ENCODE results near the gene DOCK11. TPM values are rescaled to one million over a fixed set of nuclear protein-coding genes. Genes with fewer than 3 reads are reported as not detected.
A peak's percentile ranks its signal among the peaks of the same experiment; 100 is the strongest.

DOCK11 gene
- 10 to 100 TPM in 2 of 4 donors, 1 to 10 TPM in 2; 6.4 to 16.4 (median 9.8) TPM for total RNA-seq

- WGBS, 2 donors (ENCODE audit: low coverage in 1 of 2), result 58% methylated on average over 61 of the region's 64 CpGs; no CpG with 5 or more reads in 1 of the 2 donors
- peak; percentile 62 to 81 (median 66) for TF ChIP-seq POLR2AphosphoS5 (IDR thresholded peaks at IDR 0.05)
- no peak for TF ChIP-seq CTCF (IDR thresholded peaks at IDR 0.05)
- no peak for TF ChIP-seq EP300 (IDR thresholded peaks at IDR 0.05; ENCODE audit: low read depth)
- TF ChIP-seq POLR2A (IDR thresholded peaks at IDR 0.05), result peak; percentile 52
- no peaks in the 10 kb centered on the region for H3K27me3 ChIP-seq
- peak; percentile 75 for DNase-seq
- in situ Hi-C loops (cut with MboI; ENCODE audit: low pct_ligation_motif_present in 1 of 4, low pct_unique_long_range_greater_than_20kb in 1 of 4, low sequenced_read_pairs in 3 of 4), result no loop called here
- H3K4me1 ChIP-seq, result no peaks in the 10 kb centered on the region
- H3K4me3 ChIP-seq, result peak within 1 kb of the TSS; percentile 60 to 74 (median 62)
- H3K36me3 ChIP-seq, result no peaks in the 10 kb centered on the region
- intact Hi-C loops (cut with DNase I; ENCODE audit: low total_unique reads), result no loop called here
- peak within 1 kb of the TSS; percentile 75 to 92 (median 84) for H3K27ac ChIP-seq
- no peaks in the 10 kb centered on the region for H3K9me3 ChIP-seq
These were observed at the start of gene DOCK11 for GRCh38 chrX:118495061-118495921. Gene DOCK11, plus strand, starts transcription at chrX:118495815. Its CDS starts 157 bp downstream, at chrX:118495972.

GRCh38 chrX:118448273-118448783 is 47.3 kb upstream of the DOCK11 start:
- H3K9me3 ChIP-seq, result no peaks in the 10 kb centered on the region
- intact Hi-C loops (cut with DNase I; ENCODE audit: low total_unique reads) (no loop called here), in situ Hi-C loops (cut with MboI; ENCODE audit: low pct_ligation_motif_present in 1 of 4, low pct_unique_long_range_greater_than_20kb in 1 of 4, low sequenced_read_pairs in 3 of 4) (no loop called here)
- TF ChIP-seq EP300 (IDR thresholded peaks at IDR 0.05; ENCODE audit: low read depth), result no peak
- no peak for TF ChIP-seq POLR2AphosphoS5 (IDR thresholded peaks at IDR 0.05)
- TF ChIP-seq CTCF (IDR thresholded peaks at IDR 0.05), result no peak
- no peak for TF ChIP-seq POLR2A (IDR thresholded peaks at IDR 0.05)
- no peaks in the 10 kb centered on the region for H3K4me1 ChIP-seq
- no peak overlapping the region for H3K4me3 ChIP-seq
- no peaks in the 10 kb centered on the region for H3K27me3 ChIP-seq
- H3K36me3 ChIP-seq, result no peaks in the 10 kb centered on the region
- WGBS, 2 donors (ENCODE audit: low coverage in 1 of 2), result 64% methylated on average over 3 of the region's 3 CpGs; no CpG with 5 or more reads in 1 of the 2 donors
- no peak overlapping the region for H3K27ac ChIP-seq
- no peak for DNase-seq

- WGBS, 2 donors (ENCODE audit: low coverage in 1 of 2), result 78 to 90% methylated on average over 2 to 3 of the region's 3 CpGs
- Histone ChIP-seq H3K27me3 (no peaks in the 10 kb centered on the region), H3K27ac (no peak overlapping the region), H3K9me3 (no peaks in the 10 kb centered on the region), H3K4me3 (no peak overlapping the region), H3K4me1 (no peaks in the 10 kb centered on the region), H3K36me3 (no peaks in the 10 kb centered on the region)
- no peak for DNase-seq
- intact Hi-C loops (cut with DNase I; ENCODE audit: low total_unique reads), result no loop called here
- in situ Hi-C loops (cut with MboI; ENCODE audit: low pct_ligation_motif_present in 1 of 4, low pct_unique_long_range_greater_than_20kb in 1 of 4, low sequenced_read_pairs in 3 of 4), result loop anchor here in 2 of 4 donors (25.0 kb wide), 2 partner anchors 157 to 357 kb away; partner anchors contain the start of gene ZCCHC12 (in 2 of the 2)
- no peak for TF ChIP-seq POLR2A (IDR thresholded peaks at IDR 0.05)
- no peak for TF ChIP-seq CTCF (IDR thresholded peaks at IDR 0.05)
- TF ChIP-seq POLR2AphosphoS5 (IDR thresholded peaks at IDR 0.05), result no peak
- no peak for TF ChIP-seq EP300 (IDR thresholded peaks at IDR 0.05; ENCODE audit: low read depth)
These were observed 40.6 kb upstream of the DOCK11 start for GRCh38 chrX:118455013-118455412.

- DNase-seq, result no peak
These were observed 36.1 kb upstream of the DOCK11 start for GRCh38 chrX:118459494-118459893.

More at GRCh38 chrX:118459494-118459893, 36.1 kb upstream of the DOCK11 start:
- Histone ChIP-seq H3K4me3 (no peak overlapping the region), H3K27ac (no peak overlapping the region), H3K9me3 (no peaks in the 10 kb centered on the region), H3K4me1 (no peaks in the 10 kb centered on the region), H3K27me3 (no peaks in the 10 kb centered on the region), H3K36me3 (no peaks in the 10 kb centered on the region)
- in situ Hi-C loops (cut with MboI; ENCODE audit: low pct_ligation_motif_present in 1 of 4, low pct_unique_long_range_greater_than_20kb in 1 of 4, low sequenced_read_pairs in 3 of 4) (loop anchor here in 2 of 4 donors (25.0 kb wide), 2 partner anchors 153 to 353 kb away; partner anchors contain the start of gene ZCCHC12 (in 2 of the 2)), intact Hi-C loops (cut with DNase I; ENCODE audit: low total_unique reads) (no loop called here)
- TF ChIP-seq POLR2A (IDR thresholded peaks at IDR 0.05) (no peak), POLR2AphosphoS5 (IDR thresholded peaks at IDR 0.05) (no peak), CTCF (IDR thresholded peaks at IDR 0.05) (peak; percentile 28 to 44 (median 36))
- 35% methylated on average over 4 of the region's 4 CpGs; no CpG with 5 or more reads in 1 of the 2 donors for WGBS, 2 donors (ENCODE audit: low coverage in 1 of 2)
